ENCODE data around the gene GLI1.

Gene GLI1

DNA sequence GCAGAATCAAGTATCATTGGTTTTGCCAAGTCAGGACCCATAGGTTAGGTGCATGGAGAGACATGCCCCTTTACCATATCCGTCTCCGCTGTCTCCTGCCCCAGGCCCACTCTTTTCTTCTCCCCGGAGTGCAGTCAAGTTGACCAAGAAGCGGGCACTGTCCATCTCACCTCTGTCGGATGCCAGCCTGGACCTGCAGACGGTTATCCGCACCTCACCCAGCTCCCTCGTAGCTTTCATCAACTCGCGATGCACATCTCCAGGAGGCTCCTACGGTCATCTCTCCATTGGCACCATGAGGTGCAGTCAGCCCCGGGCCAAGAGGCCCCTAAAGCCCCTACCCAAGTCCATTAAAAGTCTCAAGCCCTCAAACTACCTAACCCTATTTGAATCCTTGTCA is 5.0 kb downstream of the GLI1 start:
- Histone ChIP-seq H3K36me3 (ENCODE audit: insufficient read depth, low read length) (no peaks in the 10 kb centered on the region), H2AFZ (ENCODE audit: low read length) (no peak overlapping the region), H3K4me1 (ENCODE audit: insufficient read depth, low read length, severe bottlenecking) (peaks cover 24% of the 10 kb centered on the region), H3K27me3 (ENCODE audit: insufficient read depth, low read length) (peaks cover 7% of the 10 kb centered on the region; the same call in 1 of the 2 replicates), H3K4me2 (ENCODE audit: low read length) (no peak overlapping the region), H3K9me3 (ENCODE audit: low read length) (no peaks in the 10 kb centered on the region), H3K79me2 (ENCODE audit: insufficient read depth, low read length) (no peaks in the 10 kb centered on the region), H3K27ac (ENCODE audit: low read depth, low read length, poor library complexity, severe bottlenecking) (no peak overlapping the region), H3K4me3 (ENCODE audit: low read depth, low read length, poor library complexity, severe bottlenecking) (no peak overlapping the region), H4K20me1 (ENCODE audit: insufficient read depth, low read length) (no peaks in the 10 kb centered on the region), H3F3A (ENCODE audit: insufficient read depth, low read length) (no peaks in the 10 kb centered on the region), H3K9ac (ENCODE audit: low read length) (no peak overlapping the region), H3K9me2 (ENCODE audit: low read depth, low read length) (no peaks in the 10 kb centered on the region)
- TF ChIP-seq EZH2 (IDR thresholded peaks at IDR 0.05; ENCODE audit: borderline replicate concordance, low read length), result no peak
- TF ChIP-seq, protein P1, sequence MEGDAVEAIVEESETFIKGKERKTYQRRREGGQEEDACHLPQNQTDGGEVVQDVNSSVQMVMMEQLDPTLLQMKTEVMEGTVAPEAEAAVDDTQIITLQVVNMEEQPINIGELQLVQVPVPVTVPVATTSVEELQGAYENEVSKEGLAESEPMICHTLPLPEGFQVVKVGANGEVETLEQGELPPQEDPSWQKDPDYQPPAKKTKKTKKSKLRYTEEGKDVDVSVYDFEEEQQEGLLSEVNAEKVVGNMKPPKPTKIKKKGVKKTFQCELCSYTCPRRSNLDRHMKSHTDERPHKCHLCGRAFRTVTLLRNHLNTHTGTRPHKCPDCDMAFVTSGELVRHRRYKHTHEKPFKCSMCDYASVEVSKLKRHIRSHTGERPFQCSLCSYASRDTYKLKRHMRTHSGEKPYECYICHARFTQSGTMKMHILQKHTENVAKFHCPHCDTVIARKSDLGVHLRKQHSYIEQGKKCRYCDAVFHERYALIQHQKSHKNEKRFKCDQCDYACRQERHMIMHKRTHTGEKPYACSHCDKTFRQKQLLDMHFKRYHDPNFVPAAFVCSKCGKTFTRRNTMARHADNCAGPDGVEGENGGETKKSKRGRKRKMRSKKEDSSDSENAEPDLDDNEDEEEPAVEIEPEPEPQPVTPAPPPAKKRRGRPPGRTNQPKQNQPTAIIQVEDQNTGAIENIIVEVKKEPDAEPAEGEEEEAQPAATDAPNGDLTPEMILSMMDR (IDR thresholded peaks at IDR 0.05; ENCODE audit: low read length), result no peak

DNA sequence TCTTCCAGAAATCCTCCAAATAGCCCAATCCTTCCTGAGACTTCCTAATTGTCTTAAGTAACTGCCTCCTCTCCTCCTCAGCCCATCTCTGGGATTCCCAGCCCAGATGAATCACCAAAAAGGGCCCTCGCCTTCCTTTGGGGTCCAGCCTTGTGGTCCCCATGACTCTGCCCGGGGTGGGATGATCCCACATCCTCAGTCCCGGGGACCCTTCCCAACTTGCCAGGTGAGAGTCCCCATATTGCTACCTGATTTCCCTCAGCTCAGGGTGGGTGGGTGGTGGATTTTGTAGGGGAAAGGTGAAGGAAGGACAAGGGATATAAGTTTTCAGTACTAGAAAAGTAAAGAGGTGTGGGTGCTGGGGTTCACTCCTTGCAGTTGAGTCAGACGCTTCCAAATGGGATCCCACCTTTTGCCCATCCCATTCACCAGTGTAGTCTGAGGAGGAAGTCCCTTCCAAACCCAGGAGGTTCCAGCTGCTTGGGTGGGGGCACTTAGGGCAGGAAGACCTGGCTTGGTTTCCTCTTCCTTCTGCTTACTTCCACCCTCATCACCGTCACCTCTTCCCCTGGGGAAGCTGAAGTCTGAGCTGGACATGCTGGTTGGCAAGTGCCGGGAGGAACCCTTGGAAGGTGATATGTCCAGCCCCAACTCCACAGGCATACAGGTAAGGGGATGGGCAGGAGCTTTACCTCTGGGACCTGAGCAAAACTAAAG is 5.6 kb downstream of the GLI1 start:
- Histone ChIP-seq H3K36me3 (ENCODE audit: insufficient read depth, low read length) (no peaks in the 10 kb centered on the region), H3K79me2 (ENCODE audit: insufficient read depth, low read length) (no peaks in the 10 kb centered on the region), H3K9me2 (ENCODE audit: low read depth, low read length) (no peaks in the 10 kb centered on the region), H4K20me1 (ENCODE audit: insufficient read depth, low read length) (no peaks in the 10 kb centered on the region), H3K4me2 (ENCODE audit: low read length) (no peak overlapping the region), H3K4me1 (ENCODE audit: insufficient read depth, low read length, severe bottlenecking) (peaks cover 24% of the 10 kb centered on the region), H3F3A (ENCODE audit: insufficient read depth, low read length) (no peaks in the 10 kb centered on the region), H3K9me3 (ENCODE audit: low read length) (no peaks in the 10 kb centered on the region), H2AFZ (ENCODE audit: low read length) (no peak overlapping the region), H3K9ac (ENCODE audit: low read length) (no peak overlapping the region), H3K27me3 (ENCODE audit: insufficient read depth, low read length) (peaks cover 7% of the 10 kb centered on the region; the same call in 1 of the 2 replicates), H3K27ac (ENCODE audit: low read depth, low read length, poor library complexity, severe bottlenecking) (no peak overlapping the region), H3K4me3 (ENCODE audit: low read depth, low read length, poor library complexity, severe bottlenecking) (no peak overlapping the region)
- TF ChIP-seq, protein P1 (IDR thresholded peaks at IDR 0.05; ENCODE audit: low read length), result no peak
- TF ChIP-seq EZH2 (IDR thresholded peaks at IDR 0.05; ENCODE audit: borderline replicate concordance, low read length), result no peak

DNA sequence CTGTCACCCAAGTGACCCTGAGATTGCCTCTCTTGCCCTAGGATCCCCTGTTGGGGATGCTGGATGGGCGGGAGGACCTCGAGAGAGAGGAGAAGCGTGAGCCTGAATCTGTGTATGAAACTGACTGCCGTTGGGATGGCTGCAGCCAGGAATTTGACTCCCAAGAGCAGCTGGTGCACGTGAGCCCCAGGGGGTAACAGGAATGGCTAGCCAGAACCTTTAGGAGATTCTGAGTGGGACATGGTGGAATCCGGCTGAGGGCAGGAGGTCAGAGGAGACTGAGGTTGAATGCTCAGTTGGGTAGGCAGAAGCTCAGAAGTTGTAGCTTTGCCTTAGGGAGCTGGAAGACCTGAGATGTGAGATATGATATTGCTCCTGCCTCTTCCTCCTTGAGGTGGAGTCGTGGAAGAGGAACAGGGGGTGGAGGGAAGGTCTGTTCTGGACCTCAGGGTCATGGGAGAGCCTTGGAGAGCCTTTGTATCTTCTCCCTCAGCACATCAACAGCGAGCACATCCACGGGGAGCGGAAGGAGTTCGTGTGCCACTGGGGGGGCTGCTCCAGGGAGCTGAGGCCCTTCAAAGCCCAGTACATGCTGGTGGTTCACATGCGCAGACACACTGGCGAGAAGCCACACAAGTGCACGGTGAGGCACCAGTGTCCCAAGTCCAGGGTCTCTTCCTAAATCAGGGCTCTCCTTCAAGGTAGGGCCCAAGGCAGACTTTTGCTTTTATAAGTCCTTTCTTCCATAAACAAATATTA is 6.3 kb downstream of the GLI1 start:
- H3K27ac ChIP-seq (ENCODE audit: low read depth, low read length, poor library complexity, severe bottlenecking), result no peak overlapping the region
- H3F3A ChIP-seq (ENCODE audit: insufficient read depth, low read length), result no peaks in the 10 kb centered on the region
- no peak for TF ChIP-seq EZH2 (IDR thresholded peaks at IDR 0.05; ENCODE audit: borderline replicate concordance, low read length)
- TF ChIP-seq, protein P1 (IDR thresholded peaks at IDR 0.05; ENCODE audit: low read length), result no peak
- H3K4me2 ChIP-seq (ENCODE audit: low read length), result no peak overlapping the region
- no peak overlapping the region for H3K4me3 ChIP-seq (ENCODE audit: low read depth, low read length, poor library complexity, severe bottlenecking)
- H3K9me3 ChIP-seq (ENCODE audit: low read length), result no peaks in the 10 kb centered on the region
- no peak overlapping the region for H3K9ac ChIP-seq (ENCODE audit: low read length)
- peaks cover 17% of the 10 kb centered on the region for H3K4me1 ChIP-seq (ENCODE audit: insufficient read depth, low read length, severe bottlenecking)
- H4K20me1 ChIP-seq (ENCODE audit: insufficient read depth, low read length), result no peaks in the 10 kb centered on the region
- H3K27me3 ChIP-seq (ENCODE audit: insufficient read depth, low read length), result peaks cover 7% of the 10 kb centered on the region; the same call in 1 of the 2 replicates
- no peak overlapping the region for H2AFZ ChIP-seq (ENCODE audit: low read length)
- no peaks in the 10 kb centered on the region for H3K9me2 ChIP-seq (ENCODE audit: low read depth, low read length)
- H3K36me3 ChIP-seq (ENCODE audit: insufficient read depth, low read length), result no peaks in the 10 kb centered on the region
- H3K79me2 ChIP-seq (ENCODE audit: insufficient read depth, low read length), result no peaks in the 10 kb centered on the region
